Activated T-cell treated with anti-CD3 and anti-CD28 coated beads, Interleukin-2, amount 50 U/mL, for 24 hours (primary cell): ENCODE measurements around the gene CCDC102A.

Experiments used
- DNase-seq: peaks from one replicate; pipeline ENCODE4 v3.0.0-alpha.2; 2020
- H3K27ac Mint-ChIP-seq: 2 replicates; pipeline ENCODE4 v1.8.0; 2020; ENCODE audit warnings: mild to moderate bottlenecking, mixed read lengths
- H3K27me3 Mint-ChIP-seq: 2 replicates; pipeline ENCODE4 v1.8.0; 2020; ENCODE audit warnings: mixed read lengths
- H3K36me3 Mint-ChIP-seq: 2 replicates; pipeline ENCODE4 v1.8.0; 2020; ENCODE audit warnings: low read depth, mixed read lengths
- H3K4me1 Mint-ChIP-seq: 2 replicates; pipeline ENCODE4 v1.8.0; 2020; ENCODE audit warnings: low read depth, mixed read lengths
- H3K4me3 Mint-ChIP-seq: 2 replicates; pipeline ENCODE4 v1.8.0; 2020; ENCODE audit warnings: mild to moderate bottlenecking, moderate library complexity, mixed read lengths
- H3K9me3 Mint-ChIP-seq: 2 replicates; pipeline ENCODE4 v1.8.0; 2020; ENCODE audit warnings: mixed read lengths

Gene CCDC102A

GRCh38 chr16:57479976-57480753, 56.2 kb downstream of the CCDC102A start:
- Mint-ChIP-seq H3K27me3 (no peaks in the 10 kb centered on the region), H3K36me3 (no peaks in the 10 kb centered on the region), H3K27ac (no peak overlapping the region), H3K4me3 (no peak overlapping the region), H3K9me3 (no peaks in the 10 kb centered on the region), H3K4me1 (peaks cover 15% of the 10 kb centered on the region)
- no peak for DNase-seq

- no peak overlapping the region for H3K4me3 Mint-ChIP-seq
- DNase-seq, result no peak
- peaks cover 16% of the 10 kb centered on the region for H3K4me1 Mint-ChIP-seq
- H3K27ac Mint-ChIP-seq, result no peak overlapping the region
- no peaks in the 10 kb centered on the region for H3K36me3 Mint-ChIP-seq
- H3K9me3 Mint-ChIP-seq, result no peaks in the 10 kb centered on the region
- no peaks in the 10 kb centered on the region for H3K27me3 Mint-ChIP-seq
These were observed 57.0 kb downstream of the CCDC102A start for GRCh38 chr16:57479205-57479975.

DNA sequence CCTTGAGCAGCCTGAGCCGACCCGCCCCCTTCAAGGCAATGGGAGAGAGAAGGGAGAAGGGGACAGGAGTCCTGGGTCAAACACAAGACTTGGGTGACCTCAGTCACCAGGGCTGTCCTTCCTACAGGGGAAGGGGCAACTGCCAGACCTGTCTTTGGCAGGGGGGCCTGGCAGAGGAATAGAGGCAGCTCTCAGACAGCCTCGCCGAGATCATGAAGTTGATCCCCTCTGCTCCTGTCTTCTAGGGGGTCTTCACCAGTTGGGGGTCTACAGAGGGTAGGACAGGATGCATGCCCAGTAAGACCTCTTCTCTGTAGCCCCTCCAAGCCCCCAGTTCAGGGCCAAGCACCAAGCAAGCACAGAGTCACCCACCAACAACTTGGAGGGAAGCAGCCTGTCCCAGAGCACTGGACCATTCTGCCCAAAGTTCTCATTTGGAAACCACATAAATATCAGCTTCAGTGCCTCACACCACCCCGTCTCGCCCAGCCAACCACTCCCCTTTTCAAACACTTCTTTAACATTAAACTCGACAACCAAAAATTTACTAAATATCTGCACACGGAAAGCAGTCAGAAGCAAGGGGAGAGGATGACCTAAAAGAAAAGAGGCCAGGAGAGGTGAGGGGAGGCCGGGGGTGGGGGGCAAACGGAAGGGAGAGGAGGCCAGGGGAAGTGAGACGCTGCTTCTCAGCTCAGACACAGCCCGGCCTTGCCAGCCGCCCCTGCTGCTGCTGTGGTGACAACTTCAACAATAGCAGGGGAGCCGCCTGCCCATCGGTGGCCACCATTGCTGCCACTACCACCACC, 57.8 kb downstream of the CCDC102A start:
- no peak for DNase-seq
- no peaks in the 10 kb centered on the region for H3K36me3 Mint-ChIP-seq
- no peaks in the 10 kb centered on the region for H3K9me3 Mint-ChIP-seq
- peaks cover 16% of the 10 kb centered on the region for H3K4me1 Mint-ChIP-seq
- no peak overlapping the region for H3K4me3 Mint-ChIP-seq
- H3K27me3 Mint-ChIP-seq, result no peaks in the 10 kb centered on the region
- H3K27ac Mint-ChIP-seq, result no peak overlapping the region

DNA sequence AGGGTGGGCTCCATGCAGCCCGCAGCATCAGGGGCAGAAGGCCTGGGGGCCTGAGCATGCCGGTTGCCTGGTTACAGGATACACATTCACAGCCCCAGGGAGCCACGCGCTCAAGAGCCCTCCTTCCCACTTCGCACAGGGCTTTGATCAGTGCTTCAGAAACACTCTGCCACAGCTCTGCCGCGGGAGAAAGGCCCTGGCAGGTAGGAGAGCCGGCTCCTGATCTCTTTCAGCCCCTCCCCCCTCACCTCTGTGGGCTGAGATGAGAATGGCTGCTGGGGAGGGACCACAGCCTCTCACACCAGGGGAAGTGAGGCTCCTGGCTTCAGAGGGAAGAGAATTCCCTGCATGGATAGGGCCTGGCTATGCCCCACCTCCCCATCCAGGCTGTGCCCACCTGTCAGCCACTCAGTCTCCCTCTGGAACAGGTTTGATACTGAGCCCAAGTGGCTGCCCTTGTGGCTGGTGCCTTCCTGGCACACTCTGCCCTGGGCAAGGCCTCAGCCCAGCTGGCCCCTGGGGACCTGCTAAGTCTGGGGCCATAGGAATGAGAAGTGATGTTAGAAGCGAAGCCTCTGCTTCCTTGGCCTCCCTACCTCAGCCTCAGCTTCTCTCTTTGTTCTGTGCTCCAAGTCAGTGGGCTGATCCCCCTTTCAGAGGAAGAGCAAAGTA, 58.7 kb downstream of the CCDC102A start:
- peak overlapping the region; percentile 33 for H3K27ac Mint-ChIP-seq
- H3K9me3 Mint-ChIP-seq, result no peaks in the 10 kb centered on the region
- H3K4me3 Mint-ChIP-seq, result no peak overlapping the region
- H3K27me3 Mint-ChIP-seq, result no peaks in the 10 kb centered on the region
- no peak for DNase-seq
- H3K4me1 Mint-ChIP-seq, result peaks cover 16% of the 10 kb centered on the region
- H3K36me3 Mint-ChIP-seq, result peaks cover 5% of the 10 kb centered on the region

DNA sequence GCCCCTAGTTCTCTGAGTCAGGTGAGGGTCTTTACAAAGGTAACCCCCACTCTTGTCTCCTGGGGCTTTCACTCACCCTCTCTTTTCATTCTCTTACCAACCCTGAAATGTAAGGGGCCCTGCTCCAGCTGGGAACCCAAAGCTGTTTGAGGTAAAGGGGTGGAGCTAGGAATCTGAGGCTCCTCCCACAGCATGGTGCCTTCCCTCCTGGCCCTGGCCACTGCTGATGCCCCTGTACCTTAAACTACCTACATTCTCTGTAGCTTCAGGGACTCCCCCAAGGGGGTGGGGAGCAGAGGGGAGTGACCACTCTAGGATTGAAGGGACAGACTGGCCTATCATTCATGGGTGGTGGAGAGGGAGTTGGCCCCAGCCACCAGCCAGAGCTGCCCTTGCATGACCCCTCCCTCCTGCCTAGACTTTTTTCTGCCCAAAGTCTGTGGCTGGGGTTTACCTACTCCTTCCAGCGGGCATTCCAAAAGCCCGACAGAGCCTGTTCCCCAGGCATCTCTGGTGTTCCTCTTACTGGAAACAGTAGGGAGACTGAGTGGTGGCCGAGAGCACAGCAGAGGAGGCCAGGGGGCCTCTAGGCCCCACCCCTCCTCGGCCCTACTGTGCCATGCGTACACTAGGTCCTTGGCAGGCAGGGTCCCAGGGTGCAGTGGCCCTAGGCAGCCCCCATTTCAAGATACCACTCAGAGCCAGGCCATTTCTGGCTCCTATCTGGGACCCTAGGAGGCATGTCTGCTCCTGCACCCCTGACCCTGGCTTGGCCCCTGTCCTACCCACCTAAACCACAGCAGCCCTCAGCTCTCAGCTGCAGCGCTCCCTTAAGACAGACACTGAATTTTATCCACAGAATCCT, 59.6 kb downstream of the CCDC102A start:
- H3K27ac Mint-ChIP-seq, result peak overlapping the region; percentile 74
- no peaks in the 10 kb centered on the region for H3K27me3 Mint-ChIP-seq
- H3K4me3 Mint-ChIP-seq, result no peak overlapping the region
- peaks cover 11% of the 10 kb centered on the region for H3K36me3 Mint-ChIP-seq
- H3K4me1 Mint-ChIP-seq, result peaks cover 16% of the 10 kb centered on the region
- DNase-seq, result no peak
- H3K9me3 Mint-ChIP-seq, result no peaks in the 10 kb centered on the region

DNA sequence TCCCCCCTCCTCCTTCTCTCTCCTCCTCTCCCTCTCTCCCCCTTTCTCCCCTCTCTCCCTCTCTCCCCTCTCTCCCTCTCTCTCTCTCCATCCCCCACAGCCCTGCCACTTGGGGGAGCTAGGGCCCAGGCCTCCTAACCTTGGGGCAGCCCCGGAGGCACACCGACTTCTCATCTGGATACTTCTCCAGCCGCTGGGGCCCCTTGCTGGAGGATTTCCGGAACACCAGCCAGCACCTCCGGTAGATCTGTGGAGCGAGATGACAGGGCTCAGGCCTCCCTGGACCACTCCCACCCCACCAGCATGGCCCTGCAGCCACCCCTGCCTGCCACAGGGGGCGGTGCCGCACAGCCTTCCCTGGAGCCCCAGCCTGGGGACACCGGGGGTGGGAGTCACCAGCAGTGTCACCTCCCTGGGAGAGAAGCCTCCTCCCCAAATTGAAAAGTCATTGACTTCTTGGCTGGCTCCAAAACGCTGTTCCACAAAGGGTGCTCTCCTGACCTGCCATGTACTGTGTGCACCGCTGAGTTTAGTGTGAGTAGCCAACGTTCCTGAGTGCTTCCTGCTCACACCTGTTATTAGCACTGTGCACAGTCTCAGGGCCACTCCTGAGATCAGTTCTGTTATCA, 60.5 kb downstream of the CCDC102A start:
- Mint-ChIP-seq H3K27ac (peak overlapping the region; percentile 86), H3K36me3 (peaks cover 19% of the 10 kb centered on the region), H3K27me3 (no peaks in the 10 kb centered on the region), H3K4me3 (peak overlapping the region; percentile 21), H3K4me1 (peaks cover 16% of the 10 kb centered on the region), H3K9me3 (no peaks in the 10 kb centered on the region)
- DNase-seq, result peak; percentile 87

DNA sequence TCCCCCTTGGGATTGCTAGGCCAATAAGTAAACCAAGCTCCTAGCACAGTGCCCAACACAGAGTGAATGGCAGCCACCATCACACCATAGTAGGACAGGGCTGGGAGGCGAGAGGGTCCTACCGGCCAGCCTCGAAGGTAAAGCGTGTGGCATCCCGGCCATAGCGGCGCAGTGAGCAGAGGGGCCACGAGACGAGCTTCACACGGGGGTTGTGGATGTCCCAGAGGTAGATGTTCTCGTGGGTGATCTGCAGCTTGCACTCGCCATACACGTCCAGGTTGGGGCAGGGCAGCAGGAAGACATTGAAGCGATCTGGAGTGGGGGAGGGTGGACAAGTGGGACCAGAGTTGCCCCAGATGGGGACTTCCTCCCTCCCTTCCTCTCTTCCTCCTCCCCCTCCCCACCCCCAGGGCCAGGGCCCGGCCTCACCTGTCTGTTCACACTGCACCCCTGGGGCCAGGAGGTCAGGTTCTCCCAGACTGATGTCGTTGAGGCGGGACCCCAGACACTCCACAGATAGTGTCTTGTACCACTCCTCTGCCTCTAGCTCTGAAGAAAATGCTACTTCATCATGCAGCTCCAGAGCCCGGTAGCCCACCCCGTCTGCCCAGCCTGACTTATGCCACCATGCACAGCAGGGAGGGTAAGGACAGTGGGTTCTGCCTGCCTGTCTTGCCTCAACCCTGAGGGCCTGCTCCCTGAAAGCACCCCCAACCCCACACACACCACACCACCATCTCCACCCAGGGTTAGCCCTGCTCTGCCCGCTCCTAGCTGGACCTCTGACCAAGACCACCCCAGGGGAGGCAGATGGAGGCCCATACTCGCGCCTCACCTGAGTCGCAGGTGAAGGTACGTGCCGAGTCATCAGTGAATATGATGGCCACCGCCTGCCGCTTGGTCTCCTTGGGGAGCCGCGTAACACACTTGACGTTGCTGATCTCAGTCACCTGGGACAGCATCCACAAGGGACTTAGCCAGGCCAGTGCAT, 61.4 kb downstream of the CCDC102A start:
- Mint-ChIP-seq H3K27ac (peak overlapping the region; percentile 86), H3K36me3 (peaks cover 27% of the 10 kb centered on the region), H3K4me1 (peaks cover 16% of the 10 kb centered on the region), H3K4me3 (peak overlapping the region; percentile 15), H3K9me3 (no peaks in the 10 kb centered on the region), H3K27me3 (no peaks in the 10 kb centered on the region)
- no peak for DNase-seq

GRCh38 chr16:57473906-57474305, 62.5 kb downstream of the CCDC102A start:
- Mint-ChIP-seq H3K4me1 (peaks cover 16% of the 10 kb centered on the region), H3K9me3 (no peaks in the 10 kb centered on the region), H3K27me3 (no peaks in the 10 kb centered on the region), H3K4me3 (no peak overlapping the region), H3K27ac (peak overlapping the region; percentile 53), H3K36me3 (peaks cover 38% of the 10 kb centered on the region)
- DNase-seq, result no peak

DNA sequence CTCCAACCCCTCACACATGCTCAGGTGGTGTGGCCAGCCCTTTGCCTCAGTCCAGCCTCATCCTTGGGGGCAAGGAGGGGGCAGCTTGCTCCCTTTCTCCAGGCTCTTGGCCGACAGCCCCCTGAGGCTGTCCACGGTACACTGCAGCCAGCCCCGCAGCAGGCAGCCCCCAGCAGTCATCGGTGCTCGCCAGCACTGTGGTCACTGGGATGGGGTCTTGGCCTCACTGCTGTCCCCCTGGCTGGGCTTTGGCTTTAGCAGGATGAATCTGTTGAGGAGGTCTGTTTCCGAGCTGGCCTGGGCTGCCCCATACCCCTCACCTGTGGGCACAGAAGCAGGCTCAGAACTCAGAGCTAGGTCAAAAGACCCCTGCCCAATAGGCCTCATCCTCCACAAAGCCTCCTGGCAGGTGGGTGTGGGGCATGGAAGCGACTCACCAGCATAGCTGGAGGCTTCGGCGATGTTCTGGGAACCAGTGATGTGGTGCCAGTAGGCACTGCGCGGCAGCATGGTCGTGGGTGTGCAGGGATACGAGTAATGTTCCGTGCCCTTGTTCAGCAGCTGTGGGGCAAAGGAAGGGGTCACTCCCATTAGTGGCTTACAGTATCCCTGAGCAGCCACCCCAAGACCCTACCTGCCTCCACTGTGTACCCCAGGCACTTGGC, 63.1 kb downstream of the CCDC102A start:
- Mint-ChIP-seq H3K4me3 (no peak overlapping the region), H3K36me3 (peaks cover 44% of the 10 kb centered on the region), H3K9me3 (no peaks in the 10 kb centered on the region), H3K27ac (peak overlapping the region; percentile 53), H3K4me1 (peaks cover 16% of the 10 kb centered on the region), H3K27me3 (no peaks in the 10 kb centered on the region)
- no peak for DNase-seq

GRCh38 chr16:57472665-57473060, 63.7 kb downstream of the CCDC102A start:
- Mint-ChIP-seq H3K4me3 (no peak overlapping the region), H3K27ac (peak overlapping the region; percentile 75), H3K4me1 (peaks cover 16% of the 10 kb centered on the region), H3K36me3 (peaks cover 50% of the 10 kb centered on the region), H3K27me3 (no peaks in the 10 kb centered on the region), H3K9me3 (no peaks in the 10 kb centered on the region)
- no peak for DNase-seq

GRCh38 chr16:57471852-57472664, 64.3 kb downstream of the CCDC102A start:
- H3K27me3 Mint-ChIP-seq, result no peaks in the 10 kb centered on the region
- peak overlapping the region; percentile 75 for H3K27ac Mint-ChIP-seq
- peaks cover 16% of the 10 kb centered on the region for H3K4me1 Mint-ChIP-seq
- H3K36me3 Mint-ChIP-seq, result peaks cover 56% of the 10 kb centered on the region
- no peaks in the 10 kb centered on the region for H3K9me3 Mint-ChIP-seq
- H3K4me3 Mint-ChIP-seq, result no peak overlapping the region
- DNase-seq, result no peak
